Measurements from ENCODE around the gene PHF1. TPM values are rescaled to one million over a fixed set of nuclear protein-coding genes. Genes with fewer than 3 reads are reported as not detected.

Gene PHF1
- total and polyA plus RNA-seq, 2 of the 13 experiments (the other 11 are each of a cell fraction or from before 2014, with no cell fraction given): 25.4 to 61.9 TPM

- Histone ChIP-seq H3K4me2 (ENCODE audit: low read depth, low read length) (no peak overlapping the region), H2AFZ (ENCODE audit: low read length) (no peak overlapping the region), H3K4me3 (replicated peaks in 1 of 3; ENCODE audit: insufficient read depth in 1 of 3, low read depth in 2 of 3, low read length in 3 of 3) (no peak overlapping the region), H3K79me2 (ENCODE audit: insufficient read depth, low read length) (peaks cover 18% of the 10 kb centered on the region), H3K27me3 (ENCODE audit: control insufficient read depth in 1 of 2, insufficient read depth in 2 of 2, low read length in 2 of 2) (peaks cover 2 to 35% of the 10 kb centered on the region in 2 experiments; a peak in 3 of 5 replicates), H3K9me3 (ENCODE audit: low read length) (no peaks in the 10 kb centered on the region), H3K27ac (ENCODE audit: extremely low read length, insufficient read depth, low read length) (no peak overlapping the region), H3K4me1 (ENCODE audit: insufficient read depth, low read length) (peaks cover 51% of the 10 kb centered on the region), H3K36me3 (replicated peaks in 1 of 2; ENCODE audit: control insufficient read depth in 1 of 2, insufficient read depth in 2 of 2, low read length in 2 of 2) (peaks cover 3 to 7% of the 10 kb centered on the region in 2 experiments), H3K9ac (ENCODE audit: insufficient read depth, low read depth, low read length) (no peak overlapping the region), H4K20me1 (ENCODE audit: insufficient read depth, low read length) (no peaks in the 10 kb centered on the region)
- no TSS peak for BruUV-seq (replicated peaks)
- TF ChIP-seq ZNF331 (CRISPR knock-in tag; IDR thresholded peaks at IDR 0.05) (no peak), SRSF4 (IDR thresholded peaks at IDR 0.05; ENCODE audit: low read depth, low read length, poor library complexity, severe bottlenecking) (no peak), NR1H2 (CRISPR knock-in tag; IDR thresholded peaks at IDR 0.05; ENCODE audit: borderline replicate concordance, low read depth) (no peak), TIGD3 (CRISPR knock-in tag; IDR thresholded peaks at IDR 0.05; ENCODE audit: borderline replicate concordance) (no peak), ZNF101 (CRISPR knock-in tag; IDR thresholded peaks at IDR 0.05; ENCODE audit: borderline replicate concordance, low read depth) (no peak), ZSCAN30 (CRISPR knock-in tag; IDR thresholded peaks at IDR 0.05) (no peak), ZBTB39 (CRISPR knock-in tag; IDR thresholded peaks at IDR 0.05) (no peak), GABPA (IDR thresholded peaks at IDR 0.05; ENCODE audit: low read depth, low read length) (no peak), GABPA (CRISPR knock-in tag; IDR thresholded peaks at IDR 0.05; ENCODE audit: low read depth) (peak; percentile 36; the same call in 1 of the 2 replicates), ZSCAN22 (CRISPR knock-in tag; IDR thresholded peaks at IDR 0.05) (no peak), HNRNPK (IDR thresholded peaks at IDR 0.05; ENCODE audit: low read depth, low read length, poor library complexity, severe bottlenecking) (peak; percentile 91), FOSL2 (CRISPR knock-in tag; IDR thresholded peaks at IDR 0.05) (no peak), RBAK (CRISPR knock-in tag; IDR thresholded peaks at IDR 0.05) (no peak), NFE2 (CRISPR knock-in tag; IDR thresholded peaks at IDR 0.05) (no peak), ATRX (CRISPR knock-in tag; IDR thresholded peaks at IDR 0.05; ENCODE audit: borderline replicate concordance) (no peak), EZH2 (conservative IDR thresholded peaks at IDR 0.05; ENCODE audit: low read depth, low read length) (no peak), MTERF4 (CRISPR knock-in tag; IDR thresholded peaks at IDR 0.05) (no peak)
- in situ Hi-C loops (cut with HindIII; ENCODE audit: extremely low pct_ligation_motif_present, low pct_unique_long_range_greater_than_20kb): loop anchor here (25.0 kb wide), 1 partner anchor 133 kb away; the partner anchor contains the start of genes B3GALT4, PFDN6, RGL2 and WDR46
- ATAC-seq: no peak
- intact Hi-C loops (cut with micrococcal nuclease; ENCODE audit: unreplicated experiment): no loop called here
- whole genome bisulfite sequencing (ENCODE audit: low lambda C conversion rate): 37% methylated on average over 6 of the region's 6 CpGs
- DNase-seq (ENCODE audit: low spot score): no peak
- no peak for FAIRE-seq
- ChIA-PET CTCF (ENCODE audit: low intra/inter-chr PET ratio, low total read pairs) (no interaction called here), POLR2A (no interaction called here)
These were observed 9.9 kb downstream of the PHF1 start for GRCh38 chr6:33420491-33421343.
